Type B pancreatic cell (in vitro differentiated cells): ENCODE results near the gene DISP1. TPM values are rescaled to one million over a fixed set of nuclear protein-coding genes. Genes with fewer than 3 reads are reported as not detected.

Source experiments
- DNase-seq: peaks from one replicate; pipeline ENCODE4 v3.0.0; 2021; ENCODE audit warnings: mixed read lengths; ENCODE audit not compliant: unreplicated experiment; ENCODE audit errors: extremely low spot score
- H3K27ac Mint-ChIP-seq: 2 replicates; pipeline ENCODE4 v1.8.0; 2021; ENCODE audit warnings: mild to moderate bottlenecking, mixed read lengths
- H3K27me3 Mint-ChIP-seq: 2 replicates; pipeline ENCODE4 v1.8.0; 2021; ENCODE audit warnings: mixed read lengths
- H3K36me3 Mint-ChIP-seq: 2 replicates; pipeline ENCODE4 v1.8.0; 2021; ENCODE audit warnings: mixed read lengths
- H3K4me1 Mint-ChIP-seq: one replicate; pipeline ENCODE4 v1.8.0; 2021; ENCODE audit warnings: mixed read lengths; ENCODE audit not compliant: unreplicated experiment
- H3K4me3 Mint-ChIP-seq: 2 replicates; pipeline ENCODE4 v1.8.0; 2021; ENCODE audit warnings: mild to moderate bottlenecking, mixed read lengths
- H3K9me3 Mint-ChIP-seq: 2 replicates; pipeline ENCODE4 v1.8.0; 2021; ENCODE audit warnings: mixed read lengths
- CTCF ChIP-seq: fragments of 200-600 bp; sonication (generic); conservative IDR thresholded peaks from 2 replicates; pipeline ENCODE4 v1.5.0; 2021; ENCODE audit warnings: antibody characterized with exemption, mild to moderate bottlenecking
- total RNA-seq: library from RNA; stranded (reverse); gene quantifications from 2 replicates; pipeline ENCODE4 v1.2.1, GENCODE V29; 2021; ENCODE audit warnings: low replicate concordance

DISP1 gene
- total RNA-seq, 1 donor from 2014 or later, result 15.8 TPM

- no peak for DNase-seq
- no peaks in the 10 kb centered on the region for H3K9me3 Mint-ChIP-seq
- no peak for TF ChIP-seq CTCF
- no peak overlapping the region for H3K27ac Mint-ChIP-seq
- H3K4me1 Mint-ChIP-seq, result peaks cover 19% of the 10 kb centered on the region
- H3K4me3 Mint-ChIP-seq, result no peak overlapping the region
- H3K36me3 Mint-ChIP-seq, result no peaks in the 10 kb centered on the region
- H3K27me3 Mint-ChIP-seq, result peaks cover 6% of the 10 kb centered on the region
Observed at GRCh38 chr1:222784371-222784770, 30.5 kb upstream of the DISP1 start.

DNA sequence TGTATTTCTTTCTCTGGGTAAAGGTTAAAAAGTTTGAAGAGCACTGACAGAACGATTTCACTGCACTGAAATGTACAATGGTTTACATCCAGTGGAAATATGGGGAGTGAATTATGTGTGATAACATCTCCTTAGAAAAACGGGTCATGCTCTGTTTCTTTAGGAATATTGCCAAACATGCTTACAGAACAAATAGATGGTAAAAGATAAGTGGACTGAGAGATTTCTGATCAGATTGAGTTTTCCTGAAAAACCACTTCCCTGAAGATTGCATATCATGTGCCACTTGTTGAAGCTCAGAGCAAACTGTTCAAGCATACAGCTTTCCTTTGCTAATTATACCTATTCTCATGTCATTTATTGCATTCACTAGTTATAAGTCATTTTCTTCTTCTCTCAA, 29.9 kb upstream of the DISP1 start:
- no peak for TF ChIP-seq CTCF
- Mint-ChIP-seq H3K27ac (peak overlapping the region; percentile 6), H3K4me1 (peaks cover 19% of the 10 kb centered on the region), H3K27me3 (peaks cover 6% of the 10 kb centered on the region), H3K4me3 (peak overlapping the region; percentile 32), H3K9me3 (no peaks in the 10 kb centered on the region), H3K36me3 (no peaks in the 10 kb centered on the region)
- no peak for DNase-seq

DNA sequence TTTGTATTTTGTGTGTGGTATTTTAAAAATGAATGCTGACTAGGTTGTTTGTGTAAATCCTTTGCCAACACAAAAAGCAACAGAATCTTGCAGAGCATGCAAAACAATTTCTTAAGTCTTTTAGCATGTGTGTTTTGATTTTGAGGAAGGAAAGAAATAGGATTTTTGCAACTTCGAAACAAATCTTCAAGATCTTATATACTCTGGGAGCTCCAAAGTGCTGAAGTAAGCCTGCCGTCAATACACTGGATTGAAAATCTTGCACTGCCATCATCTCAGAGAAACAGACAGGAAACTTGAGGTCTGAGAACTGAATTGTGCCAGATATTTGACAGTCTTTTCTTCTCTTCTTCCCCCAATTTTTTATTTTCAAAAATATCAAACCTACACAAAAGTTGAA, 29.3 kb upstream of the DISP1 start:
- Mint-ChIP-seq H3K4me3 (no peak overlapping the region), H3K9me3 (no peaks in the 10 kb centered on the region), H3K4me1 (peaks cover 19% of the 10 kb centered on the region), H3K27ac (no peak overlapping the region), H3K36me3 (no peaks in the 10 kb centered on the region), H3K27me3 (peaks cover 6% of the 10 kb centered on the region)
- no peak for TF ChIP-seq CTCF
- DNase-seq, result no peak

- Mint-ChIP-seq H3K27ac (no peak overlapping the region), H3K9me3 (no peaks in the 10 kb centered on the region), H3K4me3 (no peak overlapping the region), H3K27me3 (peaks cover 6% of the 10 kb centered on the region), H3K4me1 (peaks cover 19% of the 10 kb centered on the region), H3K36me3 (no peaks in the 10 kb centered on the region)
- no peak for DNase-seq
- TF ChIP-seq CTCF, result no peak
Observed at GRCh38 chr1:222786121-222786520, 28.7 kb upstream of the DISP1 start.

DNA sequence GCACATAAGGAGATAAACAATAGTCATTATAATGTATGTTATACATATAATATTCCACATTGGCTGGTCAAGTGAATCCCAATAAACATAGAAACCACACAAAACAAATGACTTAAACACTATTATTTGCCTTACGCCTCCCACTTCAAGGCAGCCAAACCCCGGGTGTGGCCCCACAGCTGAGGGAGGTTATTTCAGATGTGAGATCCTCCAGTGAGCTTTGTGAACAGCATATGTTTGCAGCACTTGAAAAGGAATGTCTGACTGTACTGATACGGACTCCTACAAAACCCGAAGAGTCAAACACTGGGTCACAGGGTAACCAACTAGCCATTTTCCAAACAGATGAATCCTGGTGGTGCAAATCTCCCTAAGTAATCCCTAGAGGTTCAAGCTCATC, 27.1 kb upstream of the DISP1 start:
- peaks cover 22% of the 10 kb centered on the region for H3K4me1 Mint-ChIP-seq
- DNase-seq, result no peak
- H3K9me3 Mint-ChIP-seq, result no peaks in the 10 kb centered on the region

More for the DNA sequence above, 27.1 kb upstream of the DISP1 start:
- no peak for TF ChIP-seq CTCF
- no peak overlapping the region for H3K4me3 Mint-ChIP-seq
- H3K27ac Mint-ChIP-seq, result no peak overlapping the region
- peaks cover 5% of the 10 kb centered on the region for H3K27me3 Mint-ChIP-seq
- no peaks in the 10 kb centered on the region for H3K36me3 Mint-ChIP-seq
